Vagina (tissue), 2 donors: Measurements from ENCODE around the gene NCAPG2.

Experiments used
- CTCF ChIP-seq, 3 experiments: fragments of 450-650 bp in 2 of 3; fragments of 200-600 bp in 1 of 3; sonication (generic) in 1 of 3; IDR thresholded peaks; one replicate each; pipeline ENCODE4 v1.5.1; 2017 to 2019; ENCODE audit warnings: antibody characterized with exemption in 3 of 3, mild to moderate bottlenecking in 2 of 3, moderate library complexity in 2 of 3
- POLR2A ChIP-seq, 2 donors: fragments of 450-650 bp; IDR thresholded peaks; one replicate each; pipeline ENCODE4 v1.6.1; 2017; ENCODE audit warnings: antibody characterized with exemption in 2 of 2, mild to moderate bottlenecking in 2 of 2, moderate library complexity in 2 of 2

GRCh38 chr7:158620839-158621441 is 83.7 kb downstream of the NCAPG2 start:
- no peak for TF ChIP-seq POLR2A (IDR thresholded peaks at IDR 0.05)
- TF ChIP-seq CTCF (IDR thresholded peaks at IDR 0.05), result no peak
